Erythroblast (primary cell): ENCODE measurements around the gene FAM20A.

Experiments used
- GATA1 ChIP-seq: IDR thresholded peaks from 2 replicates; pipeline ENCODE4 v1.6.1; 2011; ENCODE audit warnings: low read depth, mild to moderate bottlenecking, control low read depth, low read length, moderate library complexity
- POLR2A ChIP-seq: IDR thresholded peaks from 2 replicates; pipeline ENCODE4 v1.6.1; 2011; ENCODE audit warnings: mild to moderate bottlenecking, low read length

DNA sequence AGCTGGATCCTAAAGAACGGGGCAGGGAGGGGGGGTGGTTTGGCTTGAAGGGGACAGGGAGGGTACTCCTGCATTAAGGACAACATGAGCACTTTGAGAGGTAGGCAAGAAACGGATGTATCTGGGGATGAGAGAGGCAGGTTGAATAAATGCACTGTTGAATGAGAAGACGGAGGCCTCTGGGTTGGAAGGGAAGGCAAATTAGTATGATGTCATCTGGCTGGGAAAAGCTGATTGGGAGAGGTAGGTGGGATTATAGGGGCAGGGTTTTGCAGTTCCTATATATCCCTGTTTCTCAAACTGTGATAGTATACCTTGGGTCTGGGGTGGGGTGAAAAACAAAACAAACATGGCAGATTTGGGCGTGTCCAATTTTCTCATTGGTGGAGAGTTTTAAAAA is 44.6 kb downstream of the FAM20A start:
- TF ChIP-seq POLR2A (no peak), GATA1 (no peak)
